GM12873 (cell line): ENCODE results near the gene RBM17.

Experiments
- TF ChIP-seq, protein P1 (sequence below): IDR thresholded peaks from 2 replicates; pipeline ENCODE4 v1.5.1; 2012; ENCODE audit warnings: low read depth, mild to moderate bottlenecking, moderate library complexity, low read length, control low read depth; ENCODE audit not compliant: insufficient read depth; ENCODE audit errors: missing control alignments

RBM17 gene

DNA sequence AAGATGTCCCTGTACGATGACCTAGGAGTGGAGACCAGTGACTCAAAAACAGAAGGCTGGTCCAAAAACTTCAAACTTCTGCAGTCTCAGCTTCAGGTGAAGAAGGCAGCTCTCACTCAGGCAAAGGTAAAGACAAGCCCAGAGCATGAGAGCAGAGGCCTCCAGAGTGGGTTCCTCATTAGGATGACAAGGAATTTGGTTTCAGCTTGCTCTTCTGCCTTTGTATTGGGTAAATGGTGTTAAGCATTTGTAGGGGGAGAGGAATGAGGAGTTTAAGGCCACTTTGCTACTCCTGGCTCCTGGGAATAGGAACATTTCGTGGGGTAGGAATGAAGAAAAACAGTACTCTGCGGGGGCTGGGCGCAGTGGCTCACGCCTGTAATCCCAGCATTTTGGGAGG lies 8.2 kb downstream of the RBM17 start:
- TF ChIP-seq, protein P1, sequence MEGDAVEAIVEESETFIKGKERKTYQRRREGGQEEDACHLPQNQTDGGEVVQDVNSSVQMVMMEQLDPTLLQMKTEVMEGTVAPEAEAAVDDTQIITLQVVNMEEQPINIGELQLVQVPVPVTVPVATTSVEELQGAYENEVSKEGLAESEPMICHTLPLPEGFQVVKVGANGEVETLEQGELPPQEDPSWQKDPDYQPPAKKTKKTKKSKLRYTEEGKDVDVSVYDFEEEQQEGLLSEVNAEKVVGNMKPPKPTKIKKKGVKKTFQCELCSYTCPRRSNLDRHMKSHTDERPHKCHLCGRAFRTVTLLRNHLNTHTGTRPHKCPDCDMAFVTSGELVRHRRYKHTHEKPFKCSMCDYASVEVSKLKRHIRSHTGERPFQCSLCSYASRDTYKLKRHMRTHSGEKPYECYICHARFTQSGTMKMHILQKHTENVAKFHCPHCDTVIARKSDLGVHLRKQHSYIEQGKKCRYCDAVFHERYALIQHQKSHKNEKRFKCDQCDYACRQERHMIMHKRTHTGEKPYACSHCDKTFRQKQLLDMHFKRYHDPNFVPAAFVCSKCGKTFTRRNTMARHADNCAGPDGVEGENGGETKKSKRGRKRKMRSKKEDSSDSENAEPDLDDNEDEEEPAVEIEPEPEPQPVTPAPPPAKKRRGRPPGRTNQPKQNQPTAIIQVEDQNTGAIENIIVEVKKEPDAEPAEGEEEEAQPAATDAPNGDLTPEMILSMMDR, result no peak

DNA sequence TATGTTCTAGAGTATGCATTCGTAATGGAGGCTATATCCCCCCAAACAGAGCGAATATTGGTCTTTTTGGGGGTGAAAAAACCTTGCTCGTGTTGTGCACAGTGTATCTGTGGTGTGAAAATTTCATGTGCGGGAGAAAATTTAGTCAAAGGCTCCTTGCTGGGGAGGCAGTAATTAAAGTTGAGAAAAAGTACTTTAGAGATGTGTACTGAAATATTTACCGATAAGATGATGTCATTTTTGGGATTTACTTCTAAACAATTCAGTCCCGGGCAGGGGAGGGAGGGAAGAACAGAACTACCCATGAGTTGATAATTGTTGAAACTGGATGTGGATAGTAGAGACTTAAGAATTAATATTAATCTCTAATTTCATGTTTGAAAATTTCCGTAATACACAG lies 9.3 kb downstream of the RBM17 start:
- TF ChIP-seq, protein P1, result no peak

DNA sequence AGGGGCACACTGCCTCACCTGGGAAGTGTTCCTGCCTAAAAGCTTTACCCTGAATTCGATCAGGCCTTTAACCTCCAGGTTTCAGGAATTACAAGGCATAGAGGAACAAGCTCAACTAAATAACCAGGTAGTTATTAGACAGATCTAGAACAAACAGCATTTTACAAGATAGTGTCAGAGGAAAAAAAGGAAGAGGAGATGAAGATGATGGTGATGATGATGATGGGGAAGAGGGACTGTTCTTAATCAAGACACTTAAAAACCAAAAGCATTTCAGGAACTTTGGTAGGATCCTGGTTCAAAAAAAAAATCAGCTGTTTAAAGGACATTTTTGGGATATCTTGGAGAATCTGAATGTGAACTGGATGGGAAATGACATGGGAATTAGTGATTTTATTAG lies 11.5 kb downstream of the RBM17 start:
- TF ChIP-seq, protein P1, result no peak

DNA sequence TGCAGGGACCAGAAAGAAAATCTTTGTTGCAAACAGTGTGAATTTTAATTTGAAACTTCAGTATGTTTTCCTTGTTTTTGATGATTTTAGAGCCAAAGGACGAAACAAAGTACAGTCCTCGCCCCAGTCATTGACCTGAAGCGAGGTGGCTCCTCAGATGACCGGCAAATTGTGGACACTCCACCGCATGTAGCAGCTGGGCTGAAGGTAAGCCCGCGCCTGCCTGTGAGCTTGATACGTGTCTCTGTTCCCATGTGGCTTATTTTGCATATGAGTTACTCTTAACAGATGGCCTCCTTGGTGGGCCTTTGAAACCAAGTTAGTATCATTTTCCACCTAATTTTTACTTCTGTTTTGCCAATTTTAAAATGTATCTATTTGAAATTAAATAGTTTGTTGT lies 12.3 kb downstream of the RBM17 start:
- TF ChIP-seq, protein P1, result no peak

DNA sequence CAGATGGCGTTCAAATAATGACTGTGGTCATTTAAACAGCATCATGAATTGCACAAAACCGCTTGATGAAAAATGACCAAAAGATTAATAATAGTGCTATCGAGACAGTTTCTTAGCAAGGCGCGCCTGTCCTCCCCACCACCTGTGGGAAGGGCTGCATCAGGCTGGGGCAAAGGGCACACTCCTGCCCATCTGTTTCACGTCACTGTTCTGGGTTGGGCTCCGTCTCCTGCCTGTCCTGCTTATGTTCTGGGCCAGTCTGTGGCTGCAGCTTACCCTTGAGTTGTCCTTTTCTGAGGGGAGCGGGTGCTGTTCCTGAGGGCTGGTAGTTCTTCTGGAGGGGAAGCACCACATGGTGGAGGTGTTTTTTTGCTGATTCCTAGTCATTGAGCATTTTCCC lies 13.3 kb downstream of the RBM17 start:
- TF ChIP-seq, protein P1, result no peak

DNA sequence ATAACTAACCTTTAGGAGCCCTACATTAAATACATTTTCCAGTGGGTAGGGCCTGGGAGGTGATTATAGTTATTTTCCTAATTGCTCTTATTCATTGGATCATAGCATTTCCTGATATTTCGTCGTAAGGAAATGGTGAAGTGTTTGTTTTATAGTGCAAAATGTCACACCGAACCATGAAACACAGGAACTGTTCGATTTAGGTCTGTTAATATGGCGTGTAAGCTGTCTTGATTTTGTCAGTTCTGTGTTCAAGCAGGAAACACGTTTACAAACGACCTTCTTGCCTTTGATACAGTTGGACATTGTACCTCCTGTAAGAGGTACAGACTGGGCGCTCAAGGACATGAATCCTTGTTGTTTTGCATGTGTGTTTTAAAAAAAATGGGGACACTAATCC lies 14.8 kb downstream of the RBM17 start:
- TF ChIP-seq, protein P1, result no peak

DNA sequence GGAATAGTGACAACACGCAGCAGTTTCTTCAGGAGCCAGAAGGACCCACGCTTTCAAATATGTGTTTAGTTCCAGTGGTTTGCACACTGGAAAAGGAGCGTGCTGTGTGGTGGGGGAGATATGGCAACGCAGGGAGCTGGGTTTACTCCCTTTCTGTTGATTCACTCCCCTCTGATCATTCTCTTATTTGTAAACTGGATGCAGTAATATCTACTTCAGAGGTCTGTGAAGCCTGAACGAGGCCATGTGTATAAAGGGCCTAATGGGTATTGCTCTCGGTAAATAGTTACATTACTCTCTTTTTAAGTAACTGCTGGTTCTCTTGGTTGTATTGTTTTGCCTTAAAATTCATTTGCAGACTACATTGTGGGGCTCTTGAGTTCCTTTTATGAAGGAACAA lies 19.2 kb downstream of the RBM17 start:
- TF ChIP-seq, protein P1, result no peak

DNA sequence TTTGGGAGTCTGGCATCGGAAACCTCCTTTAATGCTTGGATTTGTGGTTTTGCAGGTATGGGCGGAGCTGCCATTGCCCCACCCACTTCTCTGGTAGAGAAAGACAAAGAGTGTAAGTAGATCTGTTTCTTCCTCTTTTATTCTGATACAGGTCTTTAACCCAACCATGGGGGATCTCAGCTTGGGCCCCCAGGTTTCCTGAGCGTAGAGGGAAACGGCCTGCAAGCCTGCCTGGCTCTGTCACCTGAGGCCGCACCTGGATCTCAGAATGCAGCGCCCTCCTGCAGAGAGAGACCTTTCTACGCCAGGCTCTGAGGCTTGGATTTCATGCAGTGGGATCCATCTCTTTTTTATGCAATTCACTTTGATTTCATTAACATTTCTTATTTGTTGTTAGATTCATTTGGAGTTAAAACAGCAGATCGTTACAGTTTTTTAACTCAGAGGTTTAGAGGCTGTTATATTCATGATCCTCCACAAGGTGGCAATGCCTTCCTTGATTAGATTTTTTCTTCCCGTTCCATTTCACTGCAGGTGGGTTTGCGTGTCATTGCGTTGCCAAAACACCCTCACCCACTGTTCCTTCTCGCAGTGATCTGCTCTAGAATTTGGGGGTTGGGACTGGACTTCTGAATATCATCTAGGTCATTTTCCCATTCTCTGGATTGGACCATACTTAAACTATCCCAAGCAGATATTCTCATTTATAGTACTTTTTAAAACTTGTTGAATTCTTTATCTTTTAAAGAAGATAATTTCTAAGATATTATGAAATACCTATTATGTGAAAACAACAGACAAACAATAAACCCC lies 20.0 kb downstream of the RBM17 start:
- TF ChIP-seq, protein P1, result peak; percentile 56
